ENCODE measurements around the gene MDM4. TPM values are rescaled to one million over a fixed set of nuclear protein-coding genes. Genes with fewer than 3 reads are reported as not detected.

The MDM4 gene
- total RNA-seq, 1 experiment from 2014 or later = 49.6 TPM

GRCh38 chr1:204574016-204574864, 58.0 kb downstream of the MDM4 start:
- H3K4me1 Mint-ChIP-seq = peaks cover 71 to 83% of the 10 kb centered on the region in 2 experiments
- H4K8ac ChIP-seq (replicated peaks; ENCODE audit: insufficient read length, low read depth, low read length) = no peak overlapping the region
- no peak overlapping the region for H4K5ac ChIP-seq (ENCODE audit: insufficient read length, low read depth, low read length)
- no peak overlapping the region for H2BK20ac ChIP-seq (ENCODE audit: low read depth, low read length, poor library complexity, severe bottlenecking)
- peaks cover 0 to 4% (median 0%) of the 10 kb centered on the region in 3 experiments; a peak in 1 of 7 replicates for H3K36me3 Mint-ChIP-seq (ENCODE audit: insufficient read depth in 1 of 3, low read depth in 3 of 3)
- H2AFZ ChIP-seq (ENCODE audit: low read length) = no peak overlapping the region
- no peaks in the 10 kb centered on the region for H3K27me3 ChIP-seq (ENCODE audit: insufficient read depth, low read length)
- DNase-seq = no peak
- H4K20me1 ChIP-seq (ENCODE audit: control insufficient read depth, insufficient read depth, insufficient read length) = no peaks in the 10 kb centered on the region
- H3K18ac ChIP-seq (ENCODE audit: insufficient read length, low read depth, low read length) = peak overlapping the region; percentile 49
- no peaks in the 10 kb centered on the region for H3K79me2 ChIP-seq (ENCODE audit: insufficient read depth, low read length)
- H3K4ac ChIP-seq (ENCODE audit: low read depth, low read length) = no peak overlapping the region
- H3K9me3 Mint-ChIP-seq = no peaks in the 10 kb centered on the region; a peak in 1 of 5 replicates
- H3K4me3 Mint-ChIP-seq = peak overlapping the region in 1 of 2 experiments; percentile 15; a peak in 3 of 5 replicates
- no peak overlapping the region for H2AK5ac ChIP-seq (ENCODE audit: insufficient read length, low read length)
- no peak overlapping the region for H2BK5ac ChIP-seq (ENCODE audit: insufficient read length, low read length)
- no CpG with 5 or more reads among the region's 8 CpGs for WGBS (ENCODE audit: extremely low coverage, insufficient read length, low lambda C conversion rate)
- no peak overlapping the region for H3T11ph ChIP-seq (ENCODE audit: low read length)
- H3K14ac ChIP-seq (ENCODE audit: insufficient read depth, low read length) = no peak overlapping the region
- H3K23me2 ChIP-seq (ENCODE audit: insufficient read length, low read depth, low read length, poor library complexity, severe bottlenecking) = no peaks in the 10 kb centered on the region
- no peak overlapping the region for H3K23ac ChIP-seq (ENCODE audit: insufficient read length, low read depth, low read length)
- no peaks in the 10 kb centered on the region for H3K9me3 ChIP-seq (ENCODE audit: control insufficient read depth, low read depth, low read length)
- no peak overlapping the region for H3K56ac ChIP-seq (ENCODE audit: insufficient read length, low read depth, low read length)
- H3K27ac Mint-ChIP-seq = peak overlapping the region in 1 of 3 experiments; percentile 81; a peak in 2 of 7 replicates
- H3K4me1 ChIP-seq (ENCODE audit: insufficient read depth, low read length) = peaks cover 25% of the 10 kb centered on the region
- no peak overlapping the region for H3K27ac ChIP-seq (ENCODE audit: insufficient read length, low read depth, low read length)
- H4K91ac ChIP-seq (ENCODE audit: insufficient read length, low read depth, low read length) = no peak overlapping the region
- H2BK12ac ChIP-seq (ENCODE audit: insufficient read length, low read depth, low read length) = no peak overlapping the region
- H3K79me1 ChIP-seq (ENCODE audit: insufficient read depth, low read depth, low read length, poor library complexity, severe bottlenecking) = no peaks in the 10 kb centered on the region
- no peak overlapping the region for H2BK120ac ChIP-seq (ENCODE audit: low read depth, low read length, poor library complexity, severe bottlenecking)
- H2BK15ac ChIP-seq (ENCODE audit: low read depth, low read length) = no peak overlapping the region
- peaks cover 33% of the 10 kb centered on the region for H3K27me3 Mint-ChIP-seq (ENCODE audit: low read depth)
- no peak overlapping the region for H3K9ac ChIP-seq (ENCODE audit: extremely low read depth, insufficient read length, low read length)
- TF ChIP-seq CTCF (conservative IDR thresholded peaks at IDR 0.05) = no peak
- no peak overlapping the region for H3K4me2 ChIP-seq (ENCODE audit: insufficient read depth, insufficient read length, low read length)

Data from H9 (cell line).